PC-3 (cell line): ENCODE measurements around the gene GRB7. TPM values are rescaled to one million over a fixed set of nuclear protein-coding genes. Genes with fewer than 3 reads are reported as not detected.

Source experiments
- ATAC-seq: fragments of 200-7000 bp; cut with Tn5 transposase; 2 replicates; pipeline ENCODE4 v1.9.1; 2020; ENCODE audit warnings: mild to moderate bottlenecking, moderate library complexity
- BruUV-seq: library from RNA; stranded (reverse); fragments of 400-500 nt; replicated peaks from 2 replicates; lab custom pipeline; 2021; lab: Mats Ljungman, UMichigan
- CTCF ChIA-PET: fragments of 300-600 bp; sonication (Branson Sonifier 250); formaldehyde crosslinking; loops from one replicate; lab custom pipeline; 2022; ENCODE audit warnings: antibody characterized with exemption; lab: Charles Lee
- POLR2A ChIA-PET: fragments of 300-600 bp; sonication (Branson Sonifier 250); formaldehyde crosslinking; loops from one replicate; lab custom pipeline; 2022; ENCODE audit warnings: antibody characterized with exemption; ENCODE audit not compliant: unreplicated experiment; lab: Charles Lee
- DNase-seq: peaks from one replicate; pipeline ENCODE4 v3.0.0-alpha.2; 2015
- H2AFZ ChIP-seq: fragments of 300-600 bp; sonication (generic); 2 replicates; pipeline ENCODE4 v1.6.0; 2016; ENCODE audit warnings: antibody characterized with exemption, low read length
- H3F3A ChIP-seq: fragments of 300-600 bp; sonication (generic); one replicate; pipeline ENCODE4 v1.6.0; 2017; ENCODE audit warnings: antibody characterized with exemption, low read length, control low read depth, mild to moderate bottlenecking; ENCODE audit not compliant: unreplicated experiment
- H3K27ac ChIP-seq: fragments of 300-600 bp; sonication (generic); 2 replicates; pipeline ENCODE4 v1.5.1; 2016; ENCODE audit warnings: mild to moderate bottlenecking, low read length
- H3K27me3 ChIP-seq: fragments of 300-600 bp; sonication (generic); 2 replicates; pipeline ENCODE4 v1.6.1; 2016; ENCODE audit warnings: low read length, mixed read lengths
- H3K36me3 ChIP-seq: fragments of 300-600 bp; sonication (generic); 2 replicates; pipeline ENCODE4 v1.6.1; 2016; ENCODE audit warnings: low read depth, mixed run types, low read length, mixed read lengths
- H3K4me1 ChIP-seq: fragments of 300-600 bp; sonication (generic); 2 replicates; pipeline ENCODE4 v1.5.1; 2016; ENCODE audit warnings: low read length; ENCODE audit not compliant: insufficient read depth
- H3K4me2 ChIP-seq: fragments of 300-600 bp; sonication (generic); 2 replicates; pipeline ENCODE4 v1.6.0; 2016; ENCODE audit warnings: low read length
- H3K4me3 ChIP-seq: fragments of 300-600 bp; sonication (generic); 2 replicates; pipeline ENCODE4 v1.5.1; 2016; ENCODE audit warnings: mild to moderate bottlenecking, low read length, mixed read lengths
- H3K79me2 ChIP-seq: fragments of 300-600 bp; sonication (generic); 2 replicates; pipeline ENCODE4 v1.6.1; 2017; ENCODE audit warnings: low read length, mixed read lengths
- H3K9ac ChIP-seq: fragments of 300-600 bp; sonication (generic); 2 replicates; pipeline ENCODE4 v1.6.0; 2016; ENCODE audit warnings: mild to moderate bottlenecking, low read length
- H3K9me2 ChIP-seq: fragments of 300-600 bp; sonication (generic); replicated peaks from 2 replicates; pipeline ENCODE4 v1.6.1; 2016; ENCODE audit warnings: mixed run types, low read length, mixed read lengths
- H3K9me3 ChIP-seq: fragments of 300-600 bp; sonication (generic); 2 replicates; pipeline ENCODE4 v1.6.1; 2016; ENCODE audit warnings: low read length, mixed read lengths
- H4K20me1 ChIP-seq: fragments of 300-600 bp; sonication (generic); 2 replicates; pipeline ENCODE4 v1.6.1; 2016; ENCODE audit warnings: low read length, mixed read lengths
- CTCF ChIP-seq: fragments of 300-600 bp; sonication (generic); conservative IDR thresholded peaks from 2 replicates; pipeline ENCODE4 v1.5.1; 2017; ENCODE audit warnings: antibody characterized with exemption, low read depth, mild to moderate bottlenecking, low read length
- EZH2 ChIP-seq: fragments of 300-600 bp; sonication (generic); IDR thresholded peaks from one replicate; pipeline ENCODE4 v1.6.1; 2017; ENCODE audit warnings: antibody characterized with exemption, mild to moderate bottlenecking, low read length; ENCODE audit not compliant: unreplicated experiment
- EZH2phosphoT487 ChIP-seq: fragments of 300-600 bp; sonication (generic); IDR thresholded peaks from 2 replicates; pipeline ENCODE4 v1.6.1; 2018; ENCODE audit warnings: mild to moderate bottlenecking, antibody characterized with exemption, low read length, borderline replicate concordance
- intact Hi-C: fragments of 100-400 bp; cut with micrococcal nuclease; formaldehyde crosslinking; loops from 2 replicates; pipeline ENCODE4 v1.9.0; 2023
- total RNA-seq: library from RNA; depleted of rRNA; stranded (reverse); fragments of >200 nt; gene quantifications from 2 replicates; pipeline ENCODE4 v1.2.3, GENCODE V29; 2014

The GRB7 gene
- total RNA-seq, 1 experiment from 2014 or later, result 31.3 TPM

DNA sequence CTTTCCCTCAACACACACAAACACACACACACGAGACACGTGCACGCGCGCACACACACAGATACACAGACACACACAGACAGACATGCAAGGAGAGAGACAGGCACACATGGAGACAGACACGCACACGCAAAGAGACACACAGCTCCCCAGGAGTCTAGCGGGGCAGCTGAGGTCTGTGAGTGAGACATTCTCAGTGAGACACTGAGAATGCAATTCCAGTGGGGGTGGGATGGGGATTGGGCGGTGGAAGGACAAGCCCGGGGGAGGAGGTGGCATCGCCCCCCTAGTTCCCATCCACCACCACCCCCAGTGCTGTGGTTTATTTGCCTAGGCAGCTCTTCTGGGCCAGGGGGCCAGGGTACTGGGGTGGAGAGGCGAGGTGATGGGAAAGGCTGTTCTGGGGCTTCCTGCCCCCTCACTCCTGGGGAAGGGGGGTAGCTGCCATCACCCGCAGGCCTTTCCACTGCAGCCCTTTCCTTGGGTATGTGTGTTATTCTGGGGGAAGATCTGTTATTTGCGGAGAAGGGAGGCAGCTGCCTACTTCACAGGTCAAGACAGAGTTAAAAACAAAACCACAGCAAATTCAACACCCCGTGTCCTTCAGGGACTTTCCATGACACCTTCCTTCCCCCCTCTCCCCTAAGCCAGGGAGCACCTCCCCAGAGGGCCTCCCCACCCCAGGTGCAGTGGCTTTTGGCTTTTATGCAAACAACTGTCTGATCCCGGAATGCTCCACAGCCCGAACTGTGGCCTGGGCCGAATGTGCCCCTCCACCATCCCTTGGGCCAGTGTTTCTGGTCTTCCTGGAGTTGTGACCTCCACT is 18.0 kb downstream of the GRB7 start:
- ATAC-seq, result no peak
- H3K9me3 ChIP-seq, result no peaks in the 10 kb centered on the region
- CTCF ChIA-PET, result interaction anchor here (0.8 kb wide), 1 partner anchor 37 kb away, joined by 7 read pairs; no protein-coding TSS in a partner anchor
- peaks cover 6% of the 10 kb centered on the region; the same call in 1 of the 2 replicates for H3K4me1 ChIP-seq
- H3K27ac ChIP-seq, result no peak overlapping the region
- no peaks in the 10 kb centered on the region for H4K20me1 ChIP-seq
- no peak overlapping the region for H3K4me3 ChIP-seq
- no peaks in the 10 kb centered on the region for H3K9me2 ChIP-seq
- TF ChIP-seq CTCF (no peak), EZH2 (no peak)
- no peak overlapping the region for H3K9ac ChIP-seq
- no peak for DNase-seq
- H3K4me2 ChIP-seq, result no peak overlapping the region
- POLR2A ChIA-PET, result no interaction called here
- H3K36me3 ChIP-seq, result no peaks in the 10 kb centered on the region
- no peaks in the 10 kb centered on the region for H3K79me2 ChIP-seq
- intact Hi-C loops, result loop anchor here (2.0 kb wide), 1 partner anchor 25 kb away; the partner anchor contains the start of gene MIEN1
- H3F3A ChIP-seq, result no peaks in the 10 kb centered on the region
- H3K27me3 ChIP-seq, result no peaks in the 10 kb centered on the region
- H2AFZ ChIP-seq, result no peak overlapping the region
- BruUV-seq, result no TSS peak

DNA sequence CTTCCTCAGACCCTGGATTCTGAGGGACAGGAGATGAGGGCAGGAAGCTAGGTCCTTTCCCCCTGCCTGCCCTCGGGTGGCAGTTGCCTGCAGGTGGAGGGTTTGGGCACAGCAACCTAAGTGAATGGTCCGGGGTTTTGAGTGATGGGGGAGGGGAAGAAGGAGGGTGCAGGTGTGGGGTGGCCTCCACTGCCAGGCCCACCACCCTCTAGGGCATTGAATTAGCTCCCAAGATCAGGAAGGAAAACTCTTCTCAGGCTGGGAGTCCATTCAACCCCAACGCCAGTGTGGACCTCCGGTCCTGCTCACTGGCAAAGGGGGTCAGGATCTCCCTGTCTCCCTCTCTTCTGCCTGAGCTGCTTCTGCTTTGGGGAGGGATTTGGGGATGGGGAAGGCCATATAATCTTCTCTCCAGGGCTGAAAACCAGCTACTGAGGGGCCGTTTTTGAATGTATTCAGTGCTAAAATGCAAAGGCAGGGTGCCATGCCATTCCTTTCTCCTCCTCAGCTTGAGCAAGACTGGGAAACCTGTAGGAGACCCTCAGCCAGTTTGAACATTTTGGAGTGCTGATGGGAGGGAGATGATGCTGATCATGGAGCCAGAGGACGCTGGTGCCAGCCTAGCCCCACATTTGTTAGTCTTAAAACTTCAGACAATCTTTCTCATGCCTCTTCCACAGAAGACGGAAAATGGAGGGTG is 18.8 kb downstream of the GRB7 start:
- intact Hi-C loops, result no loop called here
- Histone ChIP-seq H3K79me2 (no peaks in the 10 kb centered on the region), H3F3A (no peaks in the 10 kb centered on the region), H3K9me3 (no peaks in the 10 kb centered on the region), H4K20me1 (no peaks in the 10 kb centered on the region), H3K4me2 (no peak overlapping the region), H3K27ac (no peak overlapping the region), H2AFZ (no peak overlapping the region), H3K36me3 (no peaks in the 10 kb centered on the region), H3K27me3 (no peaks in the 10 kb centered on the region), H3K4me1 (peaks cover 6% of the 10 kb centered on the region; the same call in 1 of the 2 replicates), H3K9me2 (no peaks in the 10 kb centered on the region), H3K4me3 (no peak overlapping the region), H3K9ac (no peak overlapping the region)
- CTCF ChIA-PET, result no interaction called here
- no TSS peak for BruUV-seq
- POLR2A ChIA-PET, result no interaction called here
- TF ChIP-seq EZH2phosphoT487, result no peak
- no peak for TF ChIP-seq CTCF
- TF ChIP-seq EZH2, result no peak
- DNase-seq (no peak), ATAC-seq (no peak)
